ENCODE data around the gene DDIAS. TPM values are rescaled to one million over a fixed set of nuclear protein-coding genes. Genes with fewer than 3 reads are reported as not detected.

Gene DDIAS
- total RNA-seq, 3 donors from 2014 or later: 0.66 to 2.5 (median 1.3) TPM

DNA sequence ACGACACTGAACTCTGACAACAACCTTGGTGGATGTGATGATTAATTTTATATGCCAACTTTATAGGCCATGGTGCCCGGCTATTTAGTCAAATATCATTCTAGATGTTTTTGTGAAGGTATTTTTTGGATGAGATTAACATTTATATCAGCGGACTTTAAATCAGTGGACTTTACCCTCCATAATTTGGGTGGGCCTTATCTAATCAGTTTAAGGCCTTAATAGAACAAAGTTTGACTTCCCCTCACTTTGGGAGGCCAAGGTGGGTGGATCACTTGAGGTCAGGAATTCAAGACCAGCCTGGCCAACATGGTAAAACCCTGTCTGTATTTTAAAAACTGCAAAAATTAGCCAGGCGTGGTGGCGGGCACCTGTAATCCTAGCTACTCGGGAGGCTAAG is 5.4 kb upstream of the DDIAS start:
- Histone ChIP-seq H3K27me3 (no peaks in the 10 kb centered on the region), H3K4me1 (peaks cover 0 to 13% of the 10 kb centered on the region in 2 donors), H3K4me3 (no peak overlapping the region), H3K27ac (no peak overlapping the region), H3K36me3 (no peaks in the 10 kb centered on the region), H3K9me3 (no peaks in the 10 kb centered on the region)
- TF ChIP-seq, protein P1, sequence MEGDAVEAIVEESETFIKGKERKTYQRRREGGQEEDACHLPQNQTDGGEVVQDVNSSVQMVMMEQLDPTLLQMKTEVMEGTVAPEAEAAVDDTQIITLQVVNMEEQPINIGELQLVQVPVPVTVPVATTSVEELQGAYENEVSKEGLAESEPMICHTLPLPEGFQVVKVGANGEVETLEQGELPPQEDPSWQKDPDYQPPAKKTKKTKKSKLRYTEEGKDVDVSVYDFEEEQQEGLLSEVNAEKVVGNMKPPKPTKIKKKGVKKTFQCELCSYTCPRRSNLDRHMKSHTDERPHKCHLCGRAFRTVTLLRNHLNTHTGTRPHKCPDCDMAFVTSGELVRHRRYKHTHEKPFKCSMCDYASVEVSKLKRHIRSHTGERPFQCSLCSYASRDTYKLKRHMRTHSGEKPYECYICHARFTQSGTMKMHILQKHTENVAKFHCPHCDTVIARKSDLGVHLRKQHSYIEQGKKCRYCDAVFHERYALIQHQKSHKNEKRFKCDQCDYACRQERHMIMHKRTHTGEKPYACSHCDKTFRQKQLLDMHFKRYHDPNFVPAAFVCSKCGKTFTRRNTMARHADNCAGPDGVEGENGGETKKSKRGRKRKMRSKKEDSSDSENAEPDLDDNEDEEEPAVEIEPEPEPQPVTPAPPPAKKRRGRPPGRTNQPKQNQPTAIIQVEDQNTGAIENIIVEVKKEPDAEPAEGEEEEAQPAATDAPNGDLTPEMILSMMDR (IDR thresholded peaks at IDR 0.05): no peak
- TF ChIP-seq POLR2A (IDR thresholded peaks at IDR 0.05): no peak
- TF ChIP-seq POLR2AphosphoS5 (IDR thresholded peaks at IDR 0.05): no peak
- DNase-seq (ENCODE audit: low spot score in 2 of 2): no peak
- intact Hi-C loops (cut with DNase I; ENCODE audit: low total_unique reads): no loop called here

DNA sequence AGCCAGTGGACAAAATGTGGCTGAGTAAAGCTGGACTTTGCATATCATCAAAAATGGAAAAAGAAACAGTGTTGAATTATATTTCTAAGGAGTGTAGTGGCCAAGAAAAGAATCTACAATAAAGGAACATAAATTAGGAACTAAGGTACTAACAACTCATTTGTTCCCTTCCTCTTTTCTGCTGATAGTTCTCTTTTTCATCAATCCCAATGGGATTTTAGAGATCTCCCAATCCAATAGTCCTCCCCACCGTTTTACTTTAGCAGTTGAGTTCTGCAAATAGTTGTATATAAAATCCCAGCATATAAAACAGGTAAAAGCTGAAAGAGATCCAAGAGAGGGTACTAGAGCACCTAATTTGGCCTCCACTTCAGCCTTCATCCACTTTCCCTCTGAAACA is 3.3 kb upstream of the DDIAS start:
- H3K27ac ChIP-seq: no peak overlapping the region
- intact Hi-C loops (cut with DNase I; ENCODE audit: low total_unique reads): no loop called here
- no peak for DNase-seq (ENCODE audit: low spot score in 2 of 2)

GRCh38 chr11:82899186-82899820 is 2.2 kb upstream of the DDIAS start:
- Histone ChIP-seq H3K9me3 (no peaks in the 10 kb centered on the region), H3K36me3 (no peaks in the 10 kb centered on the region), H3K4me3 (peak overlapping the region; percentile 62 to 94 (median 67)), H3K27ac (peak overlapping the region in 1 of 2 donors; percentile 91), H3K4me1 (peaks cover 0 to 18% of the 10 kb centered on the region in 2 donors), H3K27me3 (no peaks in the 10 kb centered on the region)
- intact Hi-C loops (cut with DNase I; ENCODE audit: low total_unique reads): no loop called here
- DNase-seq (ENCODE audit: low spot score in 2 of 2): no peak
- TF ChIP-seq POLR2A (IDR thresholded peaks at IDR 0.05): no peak
- no peak for TF ChIP-seq POLR2AphosphoS5 (IDR thresholded peaks at IDR 0.05)
- TF ChIP-seq, protein P1 (IDR thresholded peaks at IDR 0.05): no peak

More for the DNA sequence above, 3.3 kb upstream of the DDIAS start:
- Histone ChIP-seq H3K9me3 (no peaks in the 10 kb centered on the region), H3K4me3 (no peak overlapping the region), H3K4me1 (peaks cover 0 to 18% of the 10 kb centered on the region in 2 donors), H3K36me3 (no peaks in the 10 kb centered on the region), H3K27me3 (no peaks in the 10 kb centered on the region)
- TF ChIP-seq POLR2AphosphoS5 (IDR thresholded peaks at IDR 0.05): no peak
- TF ChIP-seq, protein P1 (IDR thresholded peaks at IDR 0.05): no peak

- H3K27me3 ChIP-seq: no peaks in the 10 kb centered on the region
- H3K27ac ChIP-seq: peak overlapping the region; percentile 91 to 98
- no peak for TF ChIP-seq POLR2AphosphoS5 (IDR thresholded peaks at IDR 0.05)
- TF ChIP-seq, protein P1 (IDR thresholded peaks at IDR 0.05): no peak
- no peak for TF ChIP-seq POLR2A (IDR thresholded peaks at IDR 0.05)
- no peaks in the 10 kb centered on the region for H3K9me3 ChIP-seq
- intact Hi-C loops (cut with DNase I; ENCODE audit: low total_unique reads): no loop called here
- peaks cover 0 to 18% of the 10 kb centered on the region in 2 donors for H3K4me1 ChIP-seq
- H3K36me3 ChIP-seq: no peaks in the 10 kb centered on the region
- peak overlapping the region; percentile 62 to 94 (median 67) for H3K4me3 ChIP-seq
- DNase-seq (ENCODE audit: low spot score in 2 of 2): no peak
Measured at GRCh38 chr11:82899957-82900276, 1.6 kb upstream of the DDIAS start.

DNA sequence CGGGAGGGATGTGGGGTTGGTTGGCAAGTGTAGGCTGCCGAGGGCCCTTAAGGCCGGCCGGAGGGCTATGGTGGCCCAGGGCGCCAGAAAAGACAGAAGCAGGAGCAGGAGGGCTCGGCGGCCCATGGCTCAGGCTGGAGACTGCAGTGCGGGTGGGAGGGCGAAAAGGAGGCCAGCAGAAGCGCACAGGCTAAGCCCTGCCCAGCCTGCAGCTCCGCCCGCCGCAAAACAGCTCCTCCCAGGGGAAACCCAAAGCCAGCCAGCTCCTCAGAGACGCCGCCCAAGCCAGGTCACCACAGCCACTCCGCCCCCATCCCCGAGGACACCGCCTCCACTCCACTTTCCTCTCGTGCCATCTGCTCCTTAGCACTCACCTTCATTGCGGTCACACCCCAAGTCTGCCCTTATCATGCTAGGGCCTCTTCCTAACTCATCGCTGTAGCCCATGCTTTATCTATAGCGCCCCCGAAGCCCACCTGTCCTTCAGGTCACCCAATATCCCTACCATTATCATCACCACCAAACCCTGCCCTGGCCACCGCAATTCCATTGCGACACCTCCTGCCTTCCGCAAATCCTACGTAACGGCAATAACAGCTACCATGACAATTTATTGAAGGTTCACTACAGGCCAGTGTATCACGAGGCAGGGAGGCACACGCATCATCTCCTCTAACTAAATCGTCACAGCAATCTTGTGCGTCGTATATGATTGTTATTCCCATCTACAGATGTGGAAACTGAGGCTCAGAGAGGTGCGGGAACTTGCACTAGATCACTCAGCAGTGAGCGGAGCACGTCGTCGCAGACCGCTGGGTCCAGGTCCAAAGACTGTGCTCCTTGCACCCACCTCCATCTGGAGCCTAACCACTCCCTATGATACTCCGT is 1.0 kb upstream of the DDIAS start, which contains the start of gene PRCP:
PRCP (minus strand) TSS at position 154 of the 888 bp plus-strand sequence; CDS start at position 126, 28 bp downstream.
- peak; percentile 78 to 82 (median 80) for TF ChIP-seq POLR2AphosphoS5 (IDR thresholded peaks at IDR 0.05)
- TF ChIP-seq, protein P1 (IDR thresholded peaks at IDR 0.05): peak in 1 of 3 donors; percentile 11
- no peak for TF ChIP-seq POLR2A (IDR thresholded peaks at IDR 0.05)
- H3K27ac ChIP-seq: peak within 1 kb of the TSS; percentile 91 to 98
- H3K27me3 ChIP-seq: no peaks in the 10 kb centered on the region
- no peaks in the 10 kb centered on the region for H3K36me3 ChIP-seq
- H3K4me3 ChIP-seq: peak within 1 kb of the TSS; percentile 62 to 94 (median 67)
- intact Hi-C loops (cut with DNase I; ENCODE audit: low total_unique reads): no loop called here
- H3K4me1 ChIP-seq: peaks cover 0 to 18% of the 10 kb centered on the region in 2 donors
- peak; percentile 95 to 96 for DNase-seq (ENCODE audit: low spot score in 2 of 2)
- H3K9me3 ChIP-seq: no peaks in the 10 kb centered on the region

Data from breast epithelium (tissue), 4 donors.